WTC11 (cell line): ENCODE results near the gene CCSER1. TPM values are rescaled to one million over a fixed set of nuclear protein-coding genes. Genes with fewer than 3 reads are reported as not detected.
A peak's percentile ranks its signal among the peaks of the same experiment; 100 is the strongest.

Source experiments
- ATAC-seq: fragments of 200-7000 bp; cut with Tn5 transposase; 2 replicates; pipeline ENCODE4 v1.10.0; 2021; ENCODE audit warnings: mild to moderate bottlenecking, moderate library complexity
- CTCF ChIA-PET: fragments of 300-600 bp; sonication (Branson Sonifier 250); formaldehyde crosslinking; loops from one replicate; lab custom pipeline; 2021; ENCODE audit warnings: antibody characterized with exemption; lab: Charles Lee
- POLR2A ChIA-PET: fragments of 350-600 bp; sonication (Branson Sonifier 250); formaldehyde crosslinking; loops from one replicate; lab custom pipeline; 2021; ENCODE audit warnings: antibody characterized with exemption; lab: Charles Lee
- DNase-seq: peaks from one replicate; pipeline ENCODE4 v3.0.0; 2021; ENCODE audit warnings: low spot score
- H3K27ac Mint-ChIP-seq: 2 replicates; pipeline ENCODE4 v1.8.0; 2021; ENCODE audit warnings: mixed read lengths
- H3K27me3 Mint-ChIP-seq: 2 replicates; pipeline ENCODE4 v1.8.0; 2021; ENCODE audit warnings: low read depth, mild to moderate bottlenecking, moderate library complexity, mixed read lengths
- H3K36me3 Mint-ChIP-seq: 2 replicates; pipeline ENCODE4 v1.8.0; 2021; ENCODE audit warnings: mixed read lengths
- H3K4me1 Mint-ChIP-seq: 2 replicates; pipeline ENCODE4 v1.8.0; 2022; ENCODE audit warnings: mixed read lengths
- H3K4me3 Mint-ChIP-seq: 2 replicates; pipeline ENCODE4 v1.8.0; 2021; ENCODE audit warnings: mild to moderate bottlenecking, moderate library complexity, mixed read lengths
- H3K9me3 Mint-ChIP-seq: 2 replicates; pipeline ENCODE4 v1.8.0; 2021; ENCODE audit warnings: mixed read lengths
- CREB1 ChIP-seq: sonication (generic); formaldehyde crosslinking; IDR thresholded peaks from 2 replicates; pipeline ENCODE4 v1.8.0; 2023; ENCODE audit warnings: mild to moderate bottlenecking, missing genetic modification reagents
- EMX1 ChIP-seq: fragments of 250-450 bp; sonication (Bioruptor Pico); IDR thresholded peaks from 2 replicates; pipeline ENCODE4 v1.8.0; 2021; ENCODE audit warnings: mild to moderate bottlenecking
- GABPB1 ChIP-seq: sonication (generic); formaldehyde crosslinking; IDR thresholded peaks from 2 replicates; pipeline ENCODE4 v1.8.1; 2023; ENCODE audit warnings: mild to moderate bottlenecking, missing genetic modification reagents
- GTF2I ChIP-seq: fragments of 250-450 bp; sonication (Bioruptor Pico); conservative IDR thresholded peaks from 2 replicates; pipeline ENCODE4 v1.4.0; 2021; ENCODE audit warnings: mild to moderate bottlenecking
- MYBL2 ChIP-seq: sonication (generic); formaldehyde crosslinking; IDR thresholded peaks from 2 replicates; pipeline ENCODE4 v1.8.1; 2023; ENCODE audit warnings: mild to moderate bottlenecking, moderate library complexity, missing genetic modification reagents
- NFATC4 ChIP-seq: fragments of 250-450 bp; sonication (Bioruptor Pico); IDR thresholded peaks from 2 replicates; pipeline ENCODE4 v1.9.0; 2021; ENCODE audit warnings: mild to moderate bottlenecking
- NR1H2 ChIP-seq: sonication (generic); formaldehyde crosslinking; IDR thresholded peaks from 2 replicates; pipeline ENCODE4 v1.9.0; 2021; ENCODE audit warnings: mild to moderate bottlenecking, moderate library complexity, missing genetic modification reagents
- NR2C2 ChIP-seq: sonication (generic); formaldehyde crosslinking; IDR thresholded peaks from 2 replicates; pipeline ENCODE4 v1.8.0; 2022; ENCODE audit warnings: mild to moderate bottlenecking, missing genetic modification reagents
- PRRX2 ChIP-seq: fragments of 250-450 bp; sonication (Bioruptor Pico); IDR thresholded peaks from 2 replicates; pipeline ENCODE4 v1.8.0; 2021; ENCODE audit warnings: mild to moderate bottlenecking
- RORB ChIP-seq: fragments of 250-450 bp; sonication (Bioruptor Pico); IDR thresholded peaks from 2 replicates; pipeline ENCODE4 v1.9.0; 2021; ENCODE audit warnings: mild to moderate bottlenecking
- SMAD3 ChIP-seq: sonication (generic); formaldehyde crosslinking; IDR thresholded peaks from 2 replicates; pipeline ENCODE4 v1.8.0; 2022; ENCODE audit warnings: missing genetic modification reagents, mild to moderate bottlenecking, borderline replicate concordance
- SMAD4 ChIP-seq: sonication (generic); formaldehyde crosslinking; IDR thresholded peaks from 2 replicates; pipeline ENCODE4 v1.8.0; 2022; ENCODE audit warnings: mild to moderate bottlenecking, missing genetic modification reagents
- SP1 ChIP-seq: sonication (generic); formaldehyde crosslinking; conservative IDR thresholded peaks from 2 replicates; pipeline ENCODE4 v1.8.1; 2022; ENCODE audit warnings: missing genetic modification reagents
- TCF7 ChIP-seq: sonication (generic); formaldehyde crosslinking; IDR thresholded peaks from 2 replicates; pipeline ENCODE4 v1.8.0; 2022; ENCODE audit warnings: mild to moderate bottlenecking, low read depth, missing genetic modification reagents, moderate library complexity
- TEAD4 ChIP-seq: sonication (generic); formaldehyde crosslinking; IDR thresholded peaks from 2 replicates; pipeline ENCODE4 v1.8.0; 2022; ENCODE audit warnings: mild to moderate bottlenecking, missing genetic modification reagents
- ZBTB21 ChIP-seq: sonication (generic); formaldehyde crosslinking; IDR thresholded peaks from 2 replicates; pipeline ENCODE4 v1.8.1; 2023; ENCODE audit warnings: mild to moderate bottlenecking, missing genetic modification reagents, borderline replicate concordance
- ZNF138 ChIP-seq: sonication (generic); formaldehyde crosslinking; conservative IDR thresholded peaks from 2 replicates; pipeline ENCODE4 v1.8.1; 2022; ENCODE audit warnings: mild to moderate bottlenecking, moderate library complexity, missing genetic modification reagents
- ZNF671 ChIP-seq: fragments of 250-450 bp; sonication (Bioruptor Pico); IDR thresholded peaks from 2 replicates; pipeline ENCODE4 v1.8.0; 2021; ENCODE audit warnings: mild to moderate bottlenecking
- total RNA-seq: library from RNA; stranded (reverse); gene quantifications from 3 replicates; pipeline ENCODE4 v1.2.3, GENCODE V29; 2021
- TF ChIP-seq, protein P1 (sequence below): sonication (generic); formaldehyde crosslinking; IDR thresholded peaks from 2 replicates; pipeline ENCODE4 v1.8.0; 2023; ENCODE audit warnings: missing genetic modification reagents, mild to moderate bottlenecking, borderline replicate concordance
- TF ChIP-seq, protein P2 (sequence below): fragments of 250-450 bp; sonication (Bioruptor Pico); IDR thresholded peaks from 2 replicates; pipeline ENCODE4 v1.9.0; 2021; ENCODE audit warnings: mild to moderate bottlenecking
- TF ChIP-seq, protein P3 (sequence below): sonication (generic); formaldehyde crosslinking; IDR thresholded peaks from 2 replicates; pipeline ENCODE4 v1.8.0; 2022; ENCODE audit warnings: mild to moderate bottlenecking, missing genetic modification reagents
- TF ChIP-seq, protein P4 (sequence below): fragments of 250-450 bp; sonication (Bioruptor Pico); IDR thresholded peaks from 2 replicates; pipeline ENCODE4 v1.8.0; 2021; ENCODE audit warnings: mild to moderate bottlenecking
- TF ChIP-seq, protein P5 (sequence below): sonication (generic); formaldehyde crosslinking; IDR thresholded peaks from 2 replicates; pipeline ENCODE4 v1.8.1; 2022; ENCODE audit warnings: low read depth, missing genetic modification reagents, borderline replicate concordance
- TF ChIP-seq, protein P6 (sequence below): sonication (generic); formaldehyde crosslinking; IDR thresholded peaks from 2 replicates; pipeline ENCODE4 v1.8.1; 2022; ENCODE audit warnings: low read depth, mild to moderate bottlenecking, moderate library complexity, missing genetic modification reagents, borderline replicate concordance

Gene CCSER1
- total RNA-seq, 1 experiment from 2014 or later = 0.87 TPM

DNA sequence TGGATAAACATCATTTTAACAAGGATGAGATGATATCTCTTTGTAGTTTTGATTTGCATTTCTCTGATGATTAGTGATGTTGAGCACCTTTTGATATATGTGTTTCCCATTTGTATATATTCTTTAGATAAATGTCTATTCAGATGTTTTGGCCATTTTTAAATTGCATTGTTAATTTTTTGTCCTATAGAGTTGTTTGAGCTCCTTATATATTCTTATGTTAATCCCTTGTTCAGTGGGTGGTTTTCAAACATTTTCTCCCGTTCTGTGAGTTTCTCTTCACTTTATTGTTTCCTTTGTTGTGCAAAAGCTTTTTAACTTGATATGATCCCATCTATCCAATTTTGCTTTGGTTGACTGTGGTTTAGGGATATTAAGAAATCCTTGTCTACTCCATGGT lies 606.0 kb downstream of the CCSER1 start (continued):
- TF ChIP-seq, protein P1, sequence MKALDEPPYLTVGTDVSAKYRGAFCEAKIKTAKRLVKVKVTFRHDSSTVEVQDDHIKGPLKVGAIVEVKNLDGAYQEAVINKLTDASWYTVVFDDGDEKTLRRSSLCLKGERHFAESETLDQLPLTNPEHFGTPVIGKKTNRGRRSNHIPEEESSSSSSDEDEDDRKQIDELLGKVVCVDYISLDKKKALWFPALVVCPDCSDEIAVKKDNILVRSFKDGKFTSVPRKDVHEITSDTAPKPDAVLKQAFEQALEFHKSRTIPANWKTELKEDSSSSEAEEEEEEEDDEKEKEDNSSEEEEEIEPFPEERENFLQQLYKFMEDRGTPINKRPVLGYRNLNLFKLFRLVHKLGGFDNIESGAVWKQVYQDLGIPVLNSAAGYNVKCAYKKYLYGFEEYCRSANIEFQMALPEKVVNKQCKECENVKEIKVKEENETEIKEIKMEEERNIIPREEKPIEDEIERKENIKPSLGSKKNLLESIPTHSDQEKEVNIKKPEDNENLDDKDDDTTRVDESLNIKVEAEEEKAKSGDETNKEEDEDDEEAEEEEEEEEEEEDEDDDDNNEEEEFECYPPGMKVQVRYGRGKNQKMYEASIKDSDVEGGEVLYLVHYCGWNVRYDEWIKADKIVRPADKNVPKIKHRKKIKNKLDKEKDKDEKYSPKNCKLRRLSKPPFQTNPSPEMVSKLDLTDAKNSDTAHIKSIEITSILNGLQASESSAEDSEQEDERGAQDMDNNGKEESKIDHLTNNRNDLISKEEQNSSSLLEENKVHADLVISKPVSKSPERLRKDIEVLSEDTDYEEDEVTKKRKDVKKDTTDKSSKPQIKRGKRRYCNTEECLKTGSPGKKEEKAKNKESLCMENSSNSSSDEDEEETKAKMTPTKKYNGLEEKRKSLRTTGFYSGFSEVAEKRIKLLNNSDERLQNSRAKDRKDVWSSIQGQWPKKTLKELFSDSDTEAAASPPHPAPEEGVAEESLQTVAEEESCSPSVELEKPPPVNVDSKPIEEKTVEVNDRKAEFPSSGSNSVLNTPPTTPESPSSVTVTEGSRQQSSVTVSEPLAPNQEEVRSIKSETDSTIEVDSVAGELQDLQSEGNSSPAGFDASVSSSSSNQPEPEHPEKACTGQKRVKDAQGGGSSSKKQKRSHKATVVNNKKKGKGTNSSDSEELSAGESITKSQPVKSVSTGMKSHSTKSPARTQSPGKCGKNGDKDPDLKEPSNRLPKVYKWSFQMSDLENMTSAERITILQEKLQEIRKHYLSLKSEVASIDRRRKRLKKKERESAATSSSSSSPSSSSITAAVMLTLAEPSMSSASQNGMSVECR (CRISPR knock-in tag) = no peak
- no peak for TF ChIP-seq GABPB1 (CRISPR knock-in tag)
- TF ChIP-seq MYBL2 (CRISPR knock-in tag) = no peak
- TF ChIP-seq ZNF138 = no peak
- no peak for TF ChIP-seq PRRX2 (CRISPR knock-in tag)
- TF ChIP-seq, protein P2, sequence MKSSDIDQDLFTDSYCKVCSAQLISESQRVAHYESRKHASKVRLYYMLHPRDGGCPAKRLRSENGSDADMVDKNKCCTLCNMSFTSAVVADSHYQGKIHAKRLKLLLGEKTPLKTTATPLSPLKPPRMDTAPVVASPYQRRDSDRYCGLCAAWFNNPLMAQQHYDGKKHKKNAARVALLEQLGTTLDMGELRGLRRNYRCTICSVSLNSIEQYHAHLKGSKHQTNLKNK (CRISPR knock-in tag) = no peak
- TF ChIP-seq SMAD3 (CRISPR knock-in tag) = no peak
- TF ChIP-seq ZBTB21 (CRISPR knock-in tag) = no peak
- no peak for TF ChIP-seq SP1 (CRISPR knock-in tag)
- TF ChIP-seq CREB1 (CRISPR knock-in tag) = no peak
- TF ChIP-seq SMAD4 (CRISPR knock-in tag) = no peak
- TF ChIP-seq, protein P3, sequence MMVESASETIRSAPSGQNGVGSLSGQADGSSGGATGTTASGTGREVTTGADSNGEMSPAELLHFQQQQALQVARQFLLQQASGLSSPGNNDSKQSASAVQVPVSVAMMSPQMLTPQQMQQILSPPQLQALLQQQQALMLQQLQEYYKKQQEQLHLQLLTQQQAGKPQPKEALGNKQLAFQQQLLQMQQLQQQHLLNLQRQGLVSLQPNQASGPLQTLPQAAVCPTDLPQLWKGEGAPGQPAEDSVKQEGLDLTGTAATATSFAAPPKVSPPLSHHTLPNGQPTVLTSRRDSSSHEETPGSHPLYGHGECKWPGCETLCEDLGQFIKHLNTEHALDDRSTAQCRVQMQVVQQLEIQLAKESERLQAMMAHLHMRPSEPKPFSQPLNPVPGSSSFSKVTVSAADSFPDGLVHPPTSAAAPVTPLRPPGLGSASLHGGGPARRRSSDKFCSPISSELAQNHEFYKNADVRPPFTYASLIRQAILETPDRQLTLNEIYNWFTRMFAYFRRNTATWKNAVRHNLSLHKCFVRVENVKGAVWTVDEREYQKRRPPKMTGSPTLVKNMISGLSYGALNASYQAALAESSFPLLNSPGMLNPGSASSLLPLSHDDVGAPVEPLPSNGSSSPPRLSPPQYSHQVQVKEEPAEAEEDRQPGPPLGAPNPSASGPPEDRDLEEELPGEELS (CRISPR knock-in tag) = no peak
- TF ChIP-seq, protein P4, sequence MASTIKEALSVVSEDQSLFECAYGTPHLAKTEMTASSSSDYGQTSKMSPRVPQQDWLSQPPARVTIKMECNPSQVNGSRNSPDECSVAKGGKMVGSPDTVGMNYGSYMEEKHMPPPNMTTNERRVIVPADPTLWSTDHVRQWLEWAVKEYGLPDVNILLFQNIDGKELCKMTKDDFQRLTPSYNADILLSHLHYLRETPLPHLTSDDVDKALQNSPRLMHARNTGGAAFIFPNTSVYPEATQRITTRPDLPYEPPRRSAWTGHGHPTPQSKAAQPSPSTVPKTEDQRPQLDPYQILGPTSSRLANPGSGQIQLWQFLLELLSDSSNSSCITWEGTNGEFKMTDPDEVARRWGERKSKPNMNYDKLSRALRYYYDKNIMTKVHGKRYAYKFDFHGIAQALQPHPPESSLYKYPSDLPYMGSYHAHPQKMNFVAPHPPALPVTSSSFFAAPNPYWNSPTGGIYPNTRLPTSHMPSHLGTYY (CRISPR knock-in tag) = no peak
- no peak for TF ChIP-seq ZNF671 (CRISPR knock-in tag)

DNA sequence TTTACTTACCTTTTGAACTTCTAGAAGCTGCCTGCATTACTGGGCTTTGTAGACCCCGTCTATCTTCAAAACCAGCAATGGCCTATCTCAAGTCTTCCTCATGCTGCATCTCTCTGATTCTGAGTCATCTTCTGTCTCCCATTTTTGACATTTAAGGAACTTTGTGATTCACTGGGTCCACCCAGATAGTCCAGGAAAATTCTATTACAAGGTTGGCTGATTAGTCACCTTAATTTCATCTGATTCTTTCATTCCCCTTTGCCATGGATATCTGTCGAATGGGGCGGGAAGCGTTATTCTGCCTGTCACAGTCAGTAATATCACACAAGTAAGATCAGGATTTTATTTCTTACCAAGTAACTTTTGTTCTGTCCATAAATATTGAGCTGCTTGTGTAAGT lies 618.0 kb downstream of the CCSER1 start:
- H3K4me3 Mint-ChIP-seq = no peak overlapping the region
- H3K9me3 Mint-ChIP-seq = peaks cover 13% of the 10 kb centered on the region
- peaks cover 8% of the 10 kb centered on the region for H3K36me3 Mint-ChIP-seq
- peak overlapping the region; percentile 47; the same call in 1 of the 2 replicates for H3K27ac Mint-ChIP-seq
- no peaks in the 10 kb centered on the region for H3K4me1 Mint-ChIP-seq
- ChIA-PET CTCF (no interaction called here), POLR2A (interaction anchor here (0.6 kb wide), 1 partner anchor 12 kb away, joined by 3 read pairs; no protein-coding TSS in a partner anchor)
- DNase-seq (no peak), ATAC-seq (no peak)
- H3K27me3 Mint-ChIP-seq = no peaks in the 10 kb centered on the region
- TF ChIP-seq NR1H2 (CRISPR knock-in tag) (no peak), TCF7 (CRISPR knock-in tag) (no peak), EMX1 (CRISPR knock-in tag) (no peak), SP1 (CRISPR knock-in tag) (no peak), TEAD4 (CRISPR knock-in tag) (no peak), GTF2I (CRISPR knock-in tag) (no peak), NFATC4 (no peak), RORB (no peak), SMAD3 (CRISPR knock-in tag) (no peak), NR2C2 (CRISPR knock-in tag) (no peak)
- TF ChIP-seq, protein P5, sequence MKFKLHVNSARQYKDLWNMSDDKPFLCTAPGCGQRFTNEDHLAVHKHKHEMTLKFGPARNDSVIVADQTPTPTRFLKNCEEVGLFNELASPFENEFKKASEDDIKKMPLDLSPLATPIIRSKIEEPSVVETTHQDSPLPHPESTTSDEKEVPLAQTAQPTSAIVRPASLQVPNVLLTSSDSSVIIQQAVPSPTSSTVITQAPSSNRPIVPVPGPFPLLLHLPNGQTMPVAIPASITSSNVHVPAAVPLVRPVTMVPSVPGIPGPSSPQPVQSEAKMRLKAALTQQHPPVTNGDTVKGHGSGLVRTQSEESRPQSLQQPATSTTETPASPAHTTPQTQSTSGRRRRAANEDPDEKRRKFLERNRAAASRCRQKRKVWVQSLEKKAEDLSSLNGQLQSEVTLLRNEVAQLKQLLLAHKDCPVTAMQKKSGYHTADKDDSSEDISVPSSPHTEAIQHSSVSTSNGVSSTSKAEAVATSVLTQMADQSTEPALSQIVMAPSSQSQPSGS (CRISPR knock-in tag) = no peak
- TF ChIP-seq, protein P4 (CRISPR knock-in tag) = no peak
- TF ChIP-seq, protein P6, sequence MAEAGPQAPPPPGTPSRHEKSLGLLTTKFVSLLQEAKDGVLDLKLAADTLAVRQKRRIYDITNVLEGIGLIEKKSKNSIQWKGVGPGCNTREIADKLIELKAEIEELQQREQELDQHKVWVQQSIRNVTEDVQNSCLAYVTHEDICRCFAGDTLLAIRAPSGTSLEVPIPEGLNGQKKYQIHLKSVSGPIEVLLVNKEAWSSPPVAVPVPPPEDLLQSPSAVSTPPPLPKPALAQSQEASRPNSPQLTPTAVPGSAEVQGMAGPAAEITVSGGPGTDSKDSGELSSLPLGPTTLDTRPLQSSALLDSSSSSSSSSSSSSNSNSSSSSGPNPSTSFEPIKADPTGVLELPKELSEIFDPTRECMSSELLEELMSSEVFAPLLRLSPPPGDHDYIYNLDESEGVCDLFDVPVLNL (CRISPR knock-in tag) = no peak
